ENCODE data around the gene SPOPL. TPM values are rescaled to one million over a fixed set of nuclear protein-coding genes. Genes with fewer than 3 reads are reported as not detected.

Gene SPOPL
- polyA plus RNA-seq, 1 donor, result 32.6 TPM

DNA sequence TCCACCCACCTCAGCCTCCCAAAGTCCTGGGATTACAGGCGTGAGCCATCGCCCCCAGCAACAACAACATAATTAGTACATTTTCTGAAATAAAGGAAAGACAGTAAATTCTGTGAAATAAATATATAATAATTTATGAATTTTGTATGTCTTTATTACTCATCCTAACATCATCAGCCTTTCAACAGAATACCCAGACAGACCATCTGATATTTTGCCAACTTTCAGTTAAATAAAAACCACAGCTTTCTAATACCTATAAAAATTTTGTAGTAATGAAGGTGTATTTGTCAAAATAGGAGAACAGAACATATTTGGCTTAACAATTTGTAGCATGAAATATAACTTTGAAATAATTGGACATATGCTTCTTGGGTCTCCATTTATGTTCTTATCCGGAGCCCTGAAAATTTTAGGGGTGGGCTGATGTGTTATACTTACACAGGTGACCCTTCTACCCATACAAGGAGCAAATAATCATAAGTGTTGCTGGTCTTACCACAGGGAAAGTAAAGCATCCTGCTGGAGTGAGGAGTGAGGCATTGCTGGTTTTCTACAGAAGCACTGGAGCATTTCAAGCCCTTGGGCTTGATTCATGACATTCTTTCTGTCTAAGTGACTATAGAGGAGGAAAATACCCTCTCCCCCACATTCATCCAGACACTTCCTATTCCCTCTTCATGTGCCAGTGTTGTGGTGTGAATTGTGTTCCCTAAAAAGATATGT is 99.3 kb downstream of the SPOPL start:
- no peak for DNase-seq

DNA sequence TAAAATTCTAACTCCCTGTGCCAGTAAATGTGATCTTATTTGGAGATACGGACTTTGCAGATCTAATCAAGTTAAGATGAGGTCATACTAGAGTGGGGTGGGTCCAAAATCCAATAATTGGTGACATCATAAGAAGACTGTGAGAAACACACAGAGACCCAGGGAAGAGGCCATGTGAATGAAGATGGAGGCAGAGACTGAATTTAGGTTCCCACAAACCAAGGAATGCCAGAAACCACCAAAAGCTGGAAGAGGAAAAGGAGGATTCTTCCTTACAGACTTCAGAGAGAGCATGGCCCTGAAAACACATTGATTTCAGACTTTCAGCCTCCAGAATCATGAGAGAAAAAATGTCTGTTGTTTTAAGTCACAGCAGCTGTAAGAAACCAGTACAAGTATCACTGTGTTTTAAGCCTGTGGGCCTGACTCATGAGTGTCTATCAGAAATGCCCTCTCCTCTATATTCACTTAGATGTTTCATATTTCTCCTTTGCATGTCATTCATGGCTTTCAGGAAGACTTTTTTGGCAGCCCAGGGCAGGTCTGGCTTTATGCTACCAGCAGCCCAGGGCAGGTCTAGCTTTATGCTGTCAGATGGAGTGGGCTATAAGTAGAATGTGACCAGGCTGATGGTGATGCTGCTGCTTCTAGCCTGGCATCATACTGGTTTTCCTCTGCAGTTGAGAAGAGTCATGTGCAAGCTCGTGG is 100.0 kb downstream of the SPOPL start:
- DNase-seq, result no peak

DNA sequence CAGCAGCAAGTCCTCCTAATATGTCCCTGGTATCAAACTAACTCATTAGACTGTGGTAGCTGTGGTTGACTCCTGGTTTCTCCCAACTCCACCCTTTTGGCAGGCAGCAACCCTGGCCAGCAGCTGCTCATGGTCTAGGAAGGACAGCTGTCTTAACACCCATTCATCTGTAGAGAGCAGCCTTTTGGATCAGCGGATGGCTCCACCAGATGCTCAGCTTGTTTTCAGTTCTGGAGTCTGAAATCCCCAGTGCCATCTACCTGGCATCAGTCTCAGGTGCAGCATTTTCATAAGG is 100.5 kb downstream of the SPOPL start:
- no peak for DNase-seq

DNA sequence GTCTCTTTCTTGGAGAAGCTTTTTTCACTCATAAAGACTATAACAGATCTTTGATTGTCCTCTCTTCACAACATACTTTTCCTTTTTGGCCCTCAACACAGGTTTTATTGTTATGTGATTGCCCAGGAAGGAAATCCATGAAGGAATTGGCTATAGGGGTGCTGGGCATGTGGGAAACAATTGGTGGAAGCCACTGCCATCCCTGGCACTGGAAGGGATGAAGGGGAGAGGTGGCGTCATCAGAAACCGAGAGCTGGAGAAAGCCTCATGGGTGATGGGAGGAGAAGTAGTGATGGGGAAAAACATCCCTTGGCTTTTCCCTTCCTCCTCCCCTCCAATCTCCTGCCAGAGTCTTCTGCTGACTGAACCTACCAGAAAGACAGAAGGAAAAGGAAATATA is 106.2 kb downstream of the SPOPL start:
- DNase-seq, result no peak

DNA sequence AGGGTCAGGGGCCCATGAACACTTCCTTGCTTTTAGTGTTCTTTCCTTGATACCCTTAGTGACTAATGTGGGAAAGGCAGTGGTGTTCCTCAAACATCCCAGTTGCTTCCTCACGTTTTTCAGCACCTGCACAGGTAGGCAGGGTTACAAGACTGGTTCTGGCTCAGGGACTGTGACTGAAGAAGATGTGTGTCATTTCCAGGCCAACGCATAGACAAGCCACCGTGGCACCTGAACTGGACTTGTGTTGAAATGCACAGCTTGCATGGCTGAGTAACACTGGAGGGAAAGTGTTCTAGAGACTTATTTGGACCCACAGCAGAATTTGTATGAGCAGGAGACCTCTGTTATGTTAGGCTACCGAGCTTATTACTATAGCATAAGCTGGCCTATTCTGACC is 107.9 kb downstream of the SPOPL start:
- no peak for DNase-seq

DNA sequence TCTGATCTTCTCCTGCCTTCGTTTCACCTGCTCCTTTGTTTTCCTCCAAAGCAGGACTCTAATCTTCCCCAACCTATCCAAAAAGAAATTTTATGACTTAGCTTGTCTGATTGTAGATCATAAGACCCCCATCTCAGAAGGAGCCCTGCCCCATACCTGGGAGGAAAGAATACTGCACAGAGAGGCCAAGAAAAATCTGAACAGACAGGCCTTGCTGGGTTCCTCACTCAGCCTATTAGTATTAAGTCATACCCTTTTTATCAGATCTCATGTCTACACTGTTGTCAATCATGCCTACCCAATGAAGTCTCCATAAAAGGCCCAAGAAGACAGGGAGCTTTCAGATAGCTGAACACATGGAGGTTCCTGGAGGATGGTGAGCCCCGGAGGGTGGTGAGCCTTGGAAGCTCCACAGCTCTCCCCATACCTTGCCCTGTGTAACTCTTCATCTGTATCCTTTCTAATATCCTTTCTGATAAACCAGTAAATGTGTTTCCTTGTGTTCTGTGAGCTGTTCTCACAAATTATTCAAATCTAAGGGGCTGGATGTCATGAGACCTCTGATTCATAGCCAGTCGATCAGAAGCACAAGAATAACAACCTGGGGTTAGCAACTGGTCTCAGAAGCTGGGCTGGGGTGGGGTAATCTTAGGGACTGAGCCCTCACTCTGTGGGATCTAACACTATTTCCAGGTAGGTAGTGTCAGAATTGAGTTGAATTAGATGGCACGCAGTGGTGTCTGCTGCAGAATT is 108.8 kb downstream of the SPOPL start:
- no peak for DNase-seq

DNA sequence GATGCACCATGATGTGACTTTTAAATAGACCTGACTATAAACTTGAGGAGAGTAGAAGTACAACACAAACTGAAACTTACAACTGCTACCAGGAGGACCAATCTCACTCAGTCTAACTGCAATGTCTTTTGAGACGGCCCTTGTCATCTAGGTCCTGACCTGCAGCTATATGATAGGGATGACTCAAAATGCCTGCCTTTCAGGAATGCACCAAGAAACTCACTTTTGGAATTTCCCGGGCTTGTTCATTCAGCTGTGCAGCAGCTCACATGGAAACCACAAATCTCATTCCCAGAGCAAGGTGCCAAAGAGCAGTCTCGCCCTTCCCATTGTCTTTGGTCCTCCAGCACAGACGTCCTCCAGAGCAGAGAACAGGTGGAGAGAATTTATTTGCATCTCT is 113.7 kb downstream of the SPOPL start:
- DNase-seq, result no peak

DNA sequence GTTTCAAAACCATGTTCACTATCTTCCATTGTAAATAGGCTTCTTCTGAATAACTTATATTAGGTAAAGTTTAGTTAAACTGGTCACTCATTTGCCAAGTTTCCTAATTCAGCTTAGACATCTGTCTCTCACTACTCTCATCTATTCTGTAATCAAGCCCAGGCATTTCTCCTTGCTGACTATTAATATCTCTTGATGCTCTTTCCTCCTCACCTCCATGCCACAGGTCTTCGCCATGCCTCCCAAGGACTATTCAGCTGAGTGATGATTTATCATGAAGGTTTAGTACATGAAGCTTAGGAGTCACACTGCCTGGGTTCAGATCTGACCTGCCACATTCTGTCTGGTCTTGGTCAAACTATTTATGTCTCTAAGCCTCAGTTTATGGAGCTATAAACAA is 115.5 kb downstream of the SPOPL start:
- DNase-seq, result no peak

DNA sequence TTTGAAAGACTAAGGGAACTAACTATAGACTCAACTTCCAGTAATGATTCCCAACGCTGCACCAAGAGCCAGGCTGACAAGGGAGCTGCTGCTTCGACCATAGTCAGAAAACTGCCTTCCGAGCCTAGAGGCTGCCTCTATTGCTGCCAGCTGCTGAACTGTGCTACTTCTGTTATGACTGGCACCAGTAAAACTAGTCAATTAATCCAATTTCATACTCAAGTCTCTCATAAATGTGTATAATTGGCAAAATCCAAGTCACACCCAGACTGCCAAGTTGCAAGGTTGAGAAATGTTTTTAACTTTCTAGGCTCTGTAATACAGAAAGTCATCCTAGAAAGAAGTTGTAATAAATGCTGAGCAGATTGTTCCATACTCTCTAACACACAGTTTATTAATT is 117.4 kb downstream of the SPOPL start:
- DNase-seq, result no peak

DNA sequence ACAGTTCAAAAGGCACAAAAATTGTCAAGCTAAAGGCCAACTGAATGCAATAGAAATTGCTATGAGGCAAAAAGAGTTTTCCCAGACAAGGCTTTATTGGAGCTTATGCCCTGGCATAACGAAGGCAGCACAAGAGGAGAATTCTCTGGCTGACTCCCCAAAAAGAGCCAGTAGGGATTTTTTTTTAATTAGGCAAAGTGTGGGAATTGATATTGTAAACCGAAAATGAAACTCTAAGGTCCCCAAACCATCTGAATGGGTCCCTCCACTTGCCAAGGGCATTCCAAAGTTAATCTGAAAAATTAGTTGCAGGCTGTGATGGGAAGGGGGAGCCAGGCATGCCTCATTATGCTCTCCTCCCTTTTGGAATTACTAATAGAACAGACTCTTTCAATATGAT is 118.9 kb downstream of the SPOPL start:
- DNase-seq, result no peak

DNA sequence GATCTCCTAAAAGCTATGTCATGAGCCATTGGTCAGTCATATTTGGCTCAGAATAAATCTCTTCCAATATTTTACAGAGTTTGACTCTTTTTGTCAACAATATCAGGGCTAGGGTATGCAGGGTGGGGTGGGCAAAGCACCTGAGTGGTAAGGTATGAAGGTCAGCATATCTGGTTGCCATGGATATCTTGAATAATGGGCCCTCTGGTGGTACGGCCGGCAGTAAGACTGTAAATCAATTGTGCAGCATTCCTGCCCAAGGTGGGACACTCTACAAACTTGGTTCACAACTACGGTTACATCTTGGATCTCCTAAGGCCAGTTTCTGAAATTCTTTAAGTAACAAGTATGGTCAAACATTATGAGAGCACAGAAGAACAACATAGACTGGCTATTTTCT is 119.6 kb downstream of the SPOPL start:
- DNase-seq, result no peak

DNA sequence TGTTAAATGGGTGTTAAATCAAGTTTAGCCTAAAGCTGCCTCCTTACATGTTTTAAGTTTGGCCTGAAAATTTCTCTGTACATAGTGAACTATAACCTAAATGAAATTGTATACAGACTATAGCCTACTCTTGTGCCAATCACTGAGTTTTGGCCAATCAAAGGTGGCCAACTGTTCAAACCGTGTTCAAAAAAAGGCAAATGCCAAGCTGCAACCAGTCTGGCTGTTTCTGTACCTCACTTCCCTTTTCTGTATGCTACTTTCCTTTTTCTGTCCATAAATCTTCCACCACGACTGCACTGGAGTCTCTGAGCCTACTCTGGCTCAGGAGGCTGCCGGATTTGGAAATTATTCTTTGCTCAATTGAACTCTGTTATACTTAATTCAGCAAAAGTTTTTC is 121.0 kb downstream of the SPOPL start:
- DNase-seq, result no peak
